Fibroblast of lung (primary cell): Measurements from ENCODE around the gene ALPK3.

Experiments used
- EZH2 ChIP-seq: IDR thresholded peaks from 2 replicates; pipeline ENCODE4 v1.5.1; 2012; ENCODE audit warnings: low read length, control low read depth, mild to moderate bottlenecking; ENCODE audit errors: missing control alignments
- TF ChIP-seq, protein P1 (sequence below), 2 donors: IDR thresholded peaks in 1 of 2; conservative IDR thresholded peaks in 1 of 2; 1 replicate in 1 of 2; 2 replicates in 1 of 2; pipeline ENCODE4 v1.5.1; 2011 to 2012; ENCODE audit warnings: low read length in 2 of 2, control low read depth in 1 of 2, inconsistent platforms in 1 of 2, low read depth in 1 of 2, mild to moderate bottlenecking in 1 of 2

- TF ChIP-seq, protein P1, sequence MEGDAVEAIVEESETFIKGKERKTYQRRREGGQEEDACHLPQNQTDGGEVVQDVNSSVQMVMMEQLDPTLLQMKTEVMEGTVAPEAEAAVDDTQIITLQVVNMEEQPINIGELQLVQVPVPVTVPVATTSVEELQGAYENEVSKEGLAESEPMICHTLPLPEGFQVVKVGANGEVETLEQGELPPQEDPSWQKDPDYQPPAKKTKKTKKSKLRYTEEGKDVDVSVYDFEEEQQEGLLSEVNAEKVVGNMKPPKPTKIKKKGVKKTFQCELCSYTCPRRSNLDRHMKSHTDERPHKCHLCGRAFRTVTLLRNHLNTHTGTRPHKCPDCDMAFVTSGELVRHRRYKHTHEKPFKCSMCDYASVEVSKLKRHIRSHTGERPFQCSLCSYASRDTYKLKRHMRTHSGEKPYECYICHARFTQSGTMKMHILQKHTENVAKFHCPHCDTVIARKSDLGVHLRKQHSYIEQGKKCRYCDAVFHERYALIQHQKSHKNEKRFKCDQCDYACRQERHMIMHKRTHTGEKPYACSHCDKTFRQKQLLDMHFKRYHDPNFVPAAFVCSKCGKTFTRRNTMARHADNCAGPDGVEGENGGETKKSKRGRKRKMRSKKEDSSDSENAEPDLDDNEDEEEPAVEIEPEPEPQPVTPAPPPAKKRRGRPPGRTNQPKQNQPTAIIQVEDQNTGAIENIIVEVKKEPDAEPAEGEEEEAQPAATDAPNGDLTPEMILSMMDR (conservative IDR thresholded peaks at IDR 0.05 in 1 of 2, IDR thresholded peaks at IDR 0.05 in 1 of 2; ENCODE audit: low read depth in 1 of 2, low read length in 2 of 2) = no peak
- no peak for TF ChIP-seq EZH2
Observed at GRCh38 chr15:84908564-84908963, 91.4 kb downstream of the ALPK3 start.
